ENCODE measurements around the gene MYL9. TPM values are rescaled to one million over a fixed set of nuclear protein-coding genes. Genes with fewer than 3 reads are reported as not detected.

Gene MYL9
- total and polyA plus RNA-seq, 2 donors (not counting 3 experiments of a cell fraction or from before 2014, with no cell fraction given), result 41.7 to 116 TPM

DNA sequence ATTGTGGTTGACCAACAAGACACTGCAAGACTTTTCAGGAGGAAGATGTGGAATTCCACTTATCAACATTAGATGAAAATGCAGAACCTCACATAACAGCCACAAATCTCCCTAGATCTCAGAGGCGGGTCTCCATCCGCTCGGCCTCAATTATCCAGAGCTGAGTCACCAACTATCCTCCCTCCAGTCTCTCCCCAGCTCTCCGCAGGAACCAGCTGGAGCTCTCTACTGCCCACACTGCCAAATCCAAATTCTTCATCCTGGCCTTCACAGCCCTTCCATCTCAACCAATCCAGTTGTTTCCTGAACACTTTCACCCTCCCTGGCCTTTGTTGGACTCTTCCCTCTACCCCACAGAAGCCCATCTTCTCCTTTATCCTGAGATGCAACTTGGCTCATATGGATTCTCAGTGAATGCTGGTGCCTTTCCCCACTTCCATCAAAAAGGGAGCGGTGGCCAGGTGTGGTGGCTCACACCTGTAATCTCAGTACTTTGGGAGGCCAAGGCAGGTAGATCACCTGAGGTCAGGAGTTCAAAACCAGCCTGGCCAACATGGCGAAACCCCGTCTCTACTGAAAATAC, 28.6 kb downstream of the MYL9 start:
- H3K9me1 ChIP-seq (replicated peaks; ENCODE audit: control insufficient read depth, extremely low read depth, insufficient read depth, low read length), result no peaks in the 10 kb centered on the region
- peaks cover 12% of the 10 kb centered on the region for H3K4me1 ChIP-seq (ENCODE audit: control insufficient read depth, extremely low read depth, insufficient read depth, low read length)
- H3K4me3 ChIP-seq (replicated peaks in 1 of 3; ENCODE audit: insufficient read depth in 1 of 3, low read depth in 1 of 3, low read length in 3 of 3), result no peak overlapping the region
- no peak for FAIRE-seq
- no peak overlapping the region for H3K27ac ChIP-seq (ENCODE audit: insufficient read depth, low read depth, low read length)
- CTCF ChIA-PET, result interaction anchor here (0.9 to 3.1 kb wide), 6 partner anchors 13 to 350 kb away, joined by 3 to 10 read pairs (median 4); partner anchors contain the start of gene RAB5IF
- H3K4me2 ChIP-seq (ENCODE audit: insufficient read depth, low read length), result no peak overlapping the region
- no TSS peak for BruUV-seq (replicated peaks)
- H3K9ac ChIP-seq (replicated peaks; ENCODE audit: extremely low read depth, insufficient read depth, low read length), result no peak overlapping the region
- no peak overlapping the region for H2AFZ ChIP-seq (ENCODE audit: low read depth, low read length)
- no peaks in the 10 kb centered on the region for H3K36me3 ChIP-seq (ENCODE audit: control insufficient read depth in 2 of 2, extremely low read depth in 1 of 2, insufficient read depth in 2 of 2, low read length in 2 of 2)
- POLR2A ChIA-PET, result interaction anchor here (0.6 kb wide), 1 partner anchor 29 kb away, joined by 5 read pairs; the partner anchor contains the start of gene MYL9
- H3K9me3 ChIP-seq (replicated peaks; ENCODE audit: control insufficient read depth, insufficient read depth, low read length), result no peaks in the 10 kb centered on the region
- TF ChIP-seq POLR2AphosphoS5 (IDR thresholded peaks at IDR 0.05; ENCODE audit: insufficient read depth, low read depth, low read length) (no peak), GATA2 (IDR thresholded peaks at IDR 0.05; ENCODE audit: insufficient read depth, insufficient read length, low read depth, low read length) (no peak), JUN (IDR thresholded peaks at IDR 0.05; ENCODE audit: borderline replicate concordance, insufficient read depth, insufficient read length, low read depth) (no peak), MYC (IDR thresholded peaks at IDR 0.05; ENCODE audit: low read depth, low read length) (no peak)
- TF ChIP-seq, protein P1, sequence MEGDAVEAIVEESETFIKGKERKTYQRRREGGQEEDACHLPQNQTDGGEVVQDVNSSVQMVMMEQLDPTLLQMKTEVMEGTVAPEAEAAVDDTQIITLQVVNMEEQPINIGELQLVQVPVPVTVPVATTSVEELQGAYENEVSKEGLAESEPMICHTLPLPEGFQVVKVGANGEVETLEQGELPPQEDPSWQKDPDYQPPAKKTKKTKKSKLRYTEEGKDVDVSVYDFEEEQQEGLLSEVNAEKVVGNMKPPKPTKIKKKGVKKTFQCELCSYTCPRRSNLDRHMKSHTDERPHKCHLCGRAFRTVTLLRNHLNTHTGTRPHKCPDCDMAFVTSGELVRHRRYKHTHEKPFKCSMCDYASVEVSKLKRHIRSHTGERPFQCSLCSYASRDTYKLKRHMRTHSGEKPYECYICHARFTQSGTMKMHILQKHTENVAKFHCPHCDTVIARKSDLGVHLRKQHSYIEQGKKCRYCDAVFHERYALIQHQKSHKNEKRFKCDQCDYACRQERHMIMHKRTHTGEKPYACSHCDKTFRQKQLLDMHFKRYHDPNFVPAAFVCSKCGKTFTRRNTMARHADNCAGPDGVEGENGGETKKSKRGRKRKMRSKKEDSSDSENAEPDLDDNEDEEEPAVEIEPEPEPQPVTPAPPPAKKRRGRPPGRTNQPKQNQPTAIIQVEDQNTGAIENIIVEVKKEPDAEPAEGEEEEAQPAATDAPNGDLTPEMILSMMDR (IDR thresholded peaks at IDR 0.05; ENCODE audit: extremely low read depth in 1 of 2, insufficient read depth in 1 of 2, low read depth in 1 of 2, low read length in 2 of 2), result no peak
- no peaks in the 10 kb centered on the region for H3K27me3 ChIP-seq (ENCODE audit: control insufficient read depth in 2 of 2, insufficient read depth in 2 of 2, low read length in 2 of 2)
- intact Hi-C loops (cut with micrococcal nuclease), result no loop called here
- peaks cover 6% of the 10 kb centered on the region for H3K79me2 ChIP-seq (ENCODE audit: control insufficient read depth, insufficient read depth, low read length)
- H4K20me1 ChIP-seq (replicated peaks; ENCODE audit: control insufficient read depth, extremely low read depth, insufficient read depth, low read length), result no peaks in the 10 kb centered on the region
- DNase-seq (ENCODE audit: low read depth, low spot score), result no peak
- dilution Hi-C loops (cut with MboI; ENCODE audit: extremely low pct_ligation_motif_present, low sequenced_read_pairs), result no loop called here
